Natural killer cell (primary cell): ENCODE measurements around the gene ARSK. TPM values are rescaled to one million over a fixed set of nuclear protein-coding genes. Genes with fewer than 3 reads are reported as not detected.

ENCODE experiments used
- ATAC-seq, 3 donors: fragments of 150-1000 bp in 2 of 3; fragments of 200-7000 bp in 1 of 3; cut with Tn5 transposase; 1 replicate in 1 of 3; 2 replicates in 2 of 3; pipeline ENCODE4 v1.10.0; 2021; ENCODE audit warnings: mild to moderate bottlenecking in 2 of 3, moderate library complexity in 2 of 3
- DNase-seq, 2 donors: peaks; one replicate each; pipeline versions ENCODE4 v3.0.0 to v3.0.0-alpha.2; 2013 to 2021; ENCODE audit warnings: mixed read lengths in 1 of 2
- H3K27ac ChIP-seq: one replicate; pipeline ENCODE4 v1.5.1; 2013; ENCODE audit warnings: mild to moderate bottlenecking, low read length
- H3K27me3 ChIP-seq: one replicate; pipeline ENCODE4 v1.6.1; 2013; ENCODE audit warnings: low read length; ENCODE audit not compliant: control insufficient read depth, insufficient read depth
- H3K36me3 ChIP-seq: one replicate; pipeline ENCODE4 v1.6.1; 2013; ENCODE audit warnings: low read length; ENCODE audit not compliant: control insufficient read depth, insufficient read depth
- H3K4me1 ChIP-seq: one replicate; pipeline ENCODE4 v1.6.1; 2013; ENCODE audit warnings: low read length; ENCODE audit not compliant: control insufficient read depth, insufficient read depth
- H3K4me3 ChIP-seq: one replicate; pipeline ENCODE4 v1.5.1; 2013; ENCODE audit warnings: low read length
- H3K9me3 ChIP-seq: one replicate; pipeline ENCODE4 v1.6.1; 2013; ENCODE audit warnings: low read length; ENCODE audit not compliant: control insufficient read depth, insufficient read depth
- H3K27ac Mint-ChIP-seq, 2 donors: one replicate each; pipeline ENCODE4 v1.8.0; 2022; ENCODE audit warnings: mild to moderate bottlenecking in 2 of 2, mixed read lengths in 2 of 2, moderate library complexity in 1 of 2
- H3K27me3 Mint-ChIP-seq, 2 donors: one replicate each; pipeline ENCODE4 v1.8.0; 2022; ENCODE audit warnings: low read depth in 2 of 2, mixed read lengths in 2 of 2
- H3K36me3 Mint-ChIP-seq: one replicate; pipeline ENCODE4 v1.8.0; 2022; ENCODE audit warnings: mixed read lengths
- H3K4me1 Mint-ChIP-seq, 2 donors: one replicate each; pipeline ENCODE4 v1.8.0; 2022; ENCODE audit warnings: mixed read lengths in 2 of 2
- H3K4me3 Mint-ChIP-seq: one replicate; pipeline ENCODE4 v1.8.0; 2022; ENCODE audit warnings: mild to moderate bottlenecking, moderate library complexity, mixed read lengths
- H3K9me3 Mint-ChIP-seq, 2 donors: one replicate each; pipeline ENCODE4 v1.8.0; 2022; ENCODE audit warnings: mixed read lengths in 2 of 2
- CTCF ChIP-seq: fragments of 200-600 bp; IDR thresholded peaks from one replicate; pipeline ENCODE4 v1.8.0; 2022; ENCODE audit warnings: antibody characterized with exemption
- WGBS: methylation state at CpG from one replicate; pipeline ENCODE4 v1.1.7; 2013; ENCODE audit warnings: missing lambda C conversion rate; ENCODE audit not compliant: insufficient coverage; 5-methylcytosine and 5-hydroxymethylcytosine counted together
- intact Hi-C: fragments of 100-400 bp; cut with micrococcal nuclease; formaldehyde crosslinking; loops from one replicate; pipeline ENCODE4 v1.14.2; 2022
- total RNA-seq, 4 donors: library from RNA; stranded (reverse); fragments of 120-200 nt in 1 of 4; gene quantifications; one replicate each; pipeline versions ENCODE4 v1.2.3 to v1.2.4, GENCODE V29; 2013 to 2022

ARSK gene
- total RNA-seq, 3 donors from 2014 or later (not counting 1 experiment from before 2014, with no cell fraction given), result 2.8 to 5.8 (median 3.5) TPM

DNA sequence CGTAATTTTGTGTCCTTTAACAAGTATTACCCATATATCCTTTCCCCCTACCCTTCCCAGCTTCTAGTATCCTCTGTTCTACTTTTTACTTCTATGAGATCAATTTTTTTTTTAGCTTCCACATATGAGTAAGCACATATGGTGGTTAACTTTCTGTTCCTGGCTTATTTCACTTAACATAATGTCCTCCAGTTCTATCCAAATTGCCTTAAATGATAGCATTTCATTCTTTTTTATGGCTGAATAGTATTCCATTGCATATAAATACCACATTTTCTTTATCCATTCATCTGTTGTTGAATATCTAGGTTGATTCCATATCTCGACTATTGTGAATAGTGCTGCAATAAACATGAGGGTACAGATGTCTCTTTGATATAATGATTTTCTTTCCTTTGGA is 36.5 kb upstream of the ARSK start:
- Histone ChIP-seq H3K36me3 (peaks cover 84% of the 10 kb centered on the region), H3K27me3 (no peaks in the 10 kb centered on the region), H3K27ac (no peak overlapping the region), H3K9me3 (no peaks in the 10 kb centered on the region), H3K4me3 (no peak overlapping the region), H3K4me1 (no peaks in the 10 kb centered on the region)
- Mint-ChIP-seq H3K27ac (no peak overlapping the region), H3K4me1 (no peaks in the 10 kb centered on the region), H3K27me3 (no peaks in the 10 kb centered on the region), H3K4me3 (no peak overlapping the region), H3K9me3 (no peaks in the 10 kb centered on the region), H3K36me3 (peaks cover 16% of the 10 kb centered on the region)
- TF ChIP-seq CTCF, result no peak
- intact Hi-C loops, result no loop called here
- ATAC-seq, result no peak
- no peak for DNase-seq
- WGBS, result 100% methylated on average over 2 of the region's 2 CpGs

GRCh38 chr5:95519151-95519550 is 35.8 kb upstream of the ARSK start:
- Mint-ChIP-seq H3K4me1 (no peaks in the 10 kb centered on the region), H3K36me3 (peaks cover 16% of the 10 kb centered on the region), H3K4me3 (no peak overlapping the region), H3K9me3 (no peaks in the 10 kb centered on the region), H3K27me3 (no peaks in the 10 kb centered on the region), H3K27ac (no peak overlapping the region)
- Histone ChIP-seq H3K4me3 (no peak overlapping the region), H3K27me3 (no peaks in the 10 kb centered on the region), H3K4me1 (no peaks in the 10 kb centered on the region), H3K27ac (no peak overlapping the region), H3K36me3 (peaks cover 80% of the 10 kb centered on the region), H3K9me3 (no peaks in the 10 kb centered on the region)
- intact Hi-C loops, result no loop called here
- DNase-seq, result no peak
- no peak for TF ChIP-seq CTCF
- WGBS, result 100% methylated on average over 1 of the region's 1 CpG
- no peak for ATAC-seq

- H3K27me3 ChIP-seq, result no peaks in the 10 kb centered on the region
- Mint-ChIP-seq H3K27ac (no peak overlapping the region), H3K27me3 (no peaks in the 10 kb centered on the region), H3K9me3 (no peaks in the 10 kb centered on the region), H3K4me1 (no peaks in the 10 kb centered on the region), H3K36me3 (peaks cover 16% of the 10 kb centered on the region), H3K4me3 (no peak overlapping the region)
- DNase-seq (no peak), ATAC-seq (no peak)
- no CpG with 5 or more reads among the region's 1 CpG for WGBS
- peaks cover 79% of the 10 kb centered on the region for H3K36me3 ChIP-seq
- no peaks in the 10 kb centered on the region for H3K9me3 ChIP-seq
- H3K27ac ChIP-seq, result no peak overlapping the region
- no peak for TF ChIP-seq CTCF
- intact Hi-C loops, result no loop called here
- H3K4me3 ChIP-seq, result no peak overlapping the region
- no peaks in the 10 kb centered on the region for H3K4me1 ChIP-seq
These were observed 35.2 kb upstream of the ARSK start for GRCh38 chr5:95519681-95520080.

- no peak overlapping the region for H3K4me3 ChIP-seq
- TF ChIP-seq CTCF, result no peak
- Mint-ChIP-seq H3K27ac (no peak overlapping the region), H3K4me3 (no peak overlapping the region), H3K4me1 (no peaks in the 10 kb centered on the region), H3K36me3 (peaks cover 16% of the 10 kb centered on the region), H3K27me3 (no peaks in the 10 kb centered on the region), H3K9me3 (no peaks in the 10 kb centered on the region)
- no peaks in the 10 kb centered on the region for H3K9me3 ChIP-seq
- DNase-seq, result no peak
- intact Hi-C loops, result no loop called here
- H3K4me1 ChIP-seq, result no peaks in the 10 kb centered on the region
- no peak for ATAC-seq
- peaks cover 79% of the 10 kb centered on the region for H3K36me3 ChIP-seq
- H3K27me3 ChIP-seq, result no peaks in the 10 kb centered on the region
- no peak overlapping the region for H3K27ac ChIP-seq
- 80% methylated on average over 1 of the region's 1 CpG for WGBS
These were observed 34.7 kb upstream of the ARSK start for GRCh38 chr5:95520206-95520605.
